ENCODE measurements around the gene ZNF12.
"Not testable (repeated sequence)": the region's sequence is repeated elsewhere in the genome, so short reads cannot be mapped to it uniquely, and the experiment has no call there.

ZNF12 gene

DNA sequence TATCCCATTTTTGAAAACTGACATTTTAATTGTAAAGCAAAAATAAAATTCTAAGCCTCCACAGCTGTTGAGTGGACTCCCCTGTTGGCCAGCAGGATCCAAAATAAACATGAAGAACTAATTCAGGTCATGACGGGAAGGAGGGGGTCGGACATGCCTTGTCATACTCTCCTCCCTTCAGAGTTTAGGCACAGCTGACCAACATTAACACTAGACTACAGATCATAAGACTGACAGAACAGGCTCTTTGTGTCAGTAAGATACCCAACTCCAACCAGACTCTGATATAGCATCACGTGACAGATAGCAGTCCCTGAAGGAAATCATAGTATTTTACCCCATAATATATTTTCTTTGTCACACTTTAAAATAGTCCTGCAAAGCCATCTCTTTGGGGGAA lies 20.9 kb upstream of the ZNF12 start:
- DNase-seq (ENCODE audit: low read depth), result no peak
- H3K4me3 ChIP-seq (ENCODE audit: low read depth, low read length), result no peak overlapping the region
- TF ChIP-seq MYC (IDR thresholded peaks at IDR 0.05; ENCODE audit: low read depth, low read length) (no peak), POLR2A (IDR thresholded peaks at IDR 0.05; ENCODE audit: extremely low read depth, insufficient read length) (no peak)
- TF ChIP-seq, protein P1, sequence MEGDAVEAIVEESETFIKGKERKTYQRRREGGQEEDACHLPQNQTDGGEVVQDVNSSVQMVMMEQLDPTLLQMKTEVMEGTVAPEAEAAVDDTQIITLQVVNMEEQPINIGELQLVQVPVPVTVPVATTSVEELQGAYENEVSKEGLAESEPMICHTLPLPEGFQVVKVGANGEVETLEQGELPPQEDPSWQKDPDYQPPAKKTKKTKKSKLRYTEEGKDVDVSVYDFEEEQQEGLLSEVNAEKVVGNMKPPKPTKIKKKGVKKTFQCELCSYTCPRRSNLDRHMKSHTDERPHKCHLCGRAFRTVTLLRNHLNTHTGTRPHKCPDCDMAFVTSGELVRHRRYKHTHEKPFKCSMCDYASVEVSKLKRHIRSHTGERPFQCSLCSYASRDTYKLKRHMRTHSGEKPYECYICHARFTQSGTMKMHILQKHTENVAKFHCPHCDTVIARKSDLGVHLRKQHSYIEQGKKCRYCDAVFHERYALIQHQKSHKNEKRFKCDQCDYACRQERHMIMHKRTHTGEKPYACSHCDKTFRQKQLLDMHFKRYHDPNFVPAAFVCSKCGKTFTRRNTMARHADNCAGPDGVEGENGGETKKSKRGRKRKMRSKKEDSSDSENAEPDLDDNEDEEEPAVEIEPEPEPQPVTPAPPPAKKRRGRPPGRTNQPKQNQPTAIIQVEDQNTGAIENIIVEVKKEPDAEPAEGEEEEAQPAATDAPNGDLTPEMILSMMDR (IDR thresholded peaks at IDR 0.05; ENCODE audit: low read depth, low read length), result no peak
- TF ChIP-seq, protein P2, sequence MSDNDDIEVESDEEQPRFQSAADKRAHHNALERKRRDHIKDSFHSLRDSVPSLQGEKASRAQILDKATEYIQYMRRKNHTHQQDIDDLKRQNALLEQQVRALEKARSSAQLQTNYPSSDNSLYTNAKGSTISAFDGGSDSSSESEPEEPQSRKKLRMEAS (IDR thresholded peaks at IDR 0.05; ENCODE audit: low read depth, low read length), result no peak

DNA sequence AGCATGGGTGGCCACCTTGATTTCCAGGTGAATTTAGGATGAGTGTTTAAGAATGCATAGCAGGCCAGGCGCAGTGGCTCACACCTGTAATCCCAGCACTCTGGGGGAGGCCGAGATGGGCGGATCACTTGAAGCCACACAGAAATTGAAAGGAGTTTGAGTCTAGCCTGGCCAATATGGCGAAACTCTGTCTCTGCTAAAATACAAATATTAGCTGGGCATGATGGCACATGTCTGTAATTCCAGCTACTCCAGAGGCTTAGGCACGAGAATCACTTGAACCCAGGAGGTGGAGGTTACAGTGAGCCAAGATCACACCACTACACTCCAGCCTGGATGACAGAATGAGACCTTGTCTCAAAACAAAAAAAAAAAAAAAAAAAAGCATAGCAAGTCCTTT lies 19.6 kb upstream of the ZNF12 start:
- not testable (repeated sequence) for H3K4me3 ChIP-seq (ENCODE audit: low read depth, low read length); DNase-seq (ENCODE audit: low read depth)

DNA sequence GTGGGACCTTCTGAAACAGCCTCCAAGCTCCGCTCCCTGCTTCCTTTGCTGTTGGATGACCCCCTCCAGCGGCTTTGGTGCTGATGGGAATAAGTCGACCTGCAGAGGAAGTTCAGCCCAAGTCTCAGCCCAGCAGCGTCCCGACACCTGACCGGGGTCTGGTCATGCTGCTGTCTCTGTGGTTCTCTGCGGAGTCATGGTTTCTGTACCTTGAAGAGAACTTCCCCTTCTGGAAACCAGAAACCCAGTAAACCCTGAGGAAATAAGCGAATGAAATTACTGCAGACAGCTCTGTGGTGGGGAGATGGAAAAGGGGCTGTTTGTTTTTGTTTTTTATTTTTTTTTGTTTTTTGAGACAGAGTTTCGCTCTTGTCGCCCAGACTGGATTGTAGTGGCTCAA lies 18.3 kb upstream of the ZNF12 start:
- H3K4me3 ChIP-seq (ENCODE audit: low read depth, low read length), result no peak overlapping the region
- peak; percentile 84 for DNase-seq (ENCODE audit: low read depth)
- TF ChIP-seq, protein P1 (IDR thresholded peaks at IDR 0.05; ENCODE audit: low read depth, low read length), result no peak
- TF ChIP-seq POLR2A (IDR thresholded peaks at IDR 0.05; ENCODE audit: extremely low read depth, insufficient read length), result no peak
- 0 out of 2 replicates have a peak, but pooled peaks have one; percentile 47 for TF ChIP-seq MYC (IDR thresholded peaks at IDR 0.05; ENCODE audit: low read depth, low read length)
- TF ChIP-seq, protein P2 (IDR thresholded peaks at IDR 0.05; ENCODE audit: low read depth, low read length), result no peak

DNA sequence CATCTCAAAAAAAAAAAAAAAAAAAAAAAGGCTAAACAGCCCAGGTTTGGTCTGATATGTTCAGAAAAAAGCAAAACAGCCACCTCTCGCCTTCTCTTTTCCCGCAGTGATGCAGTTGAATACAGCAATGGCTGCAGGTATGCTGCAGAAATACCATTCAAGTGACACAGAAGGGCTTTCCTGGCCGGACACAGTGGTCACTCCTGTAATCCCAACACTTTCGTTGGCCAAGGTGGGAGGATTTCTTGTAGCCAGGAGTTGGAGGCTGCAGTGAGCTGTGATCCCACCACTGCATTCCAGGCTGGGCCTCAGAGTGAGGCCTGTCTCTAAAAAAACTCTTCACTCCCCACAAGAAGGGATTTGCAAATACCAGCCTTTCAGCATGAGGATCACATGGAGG lies 17.6 kb upstream of the ZNF12 start:
- not testable (repeated sequence) for DNase-seq (ENCODE audit: low read depth); H3K4me3 ChIP-seq (ENCODE audit: low read depth, low read length)

DNA sequence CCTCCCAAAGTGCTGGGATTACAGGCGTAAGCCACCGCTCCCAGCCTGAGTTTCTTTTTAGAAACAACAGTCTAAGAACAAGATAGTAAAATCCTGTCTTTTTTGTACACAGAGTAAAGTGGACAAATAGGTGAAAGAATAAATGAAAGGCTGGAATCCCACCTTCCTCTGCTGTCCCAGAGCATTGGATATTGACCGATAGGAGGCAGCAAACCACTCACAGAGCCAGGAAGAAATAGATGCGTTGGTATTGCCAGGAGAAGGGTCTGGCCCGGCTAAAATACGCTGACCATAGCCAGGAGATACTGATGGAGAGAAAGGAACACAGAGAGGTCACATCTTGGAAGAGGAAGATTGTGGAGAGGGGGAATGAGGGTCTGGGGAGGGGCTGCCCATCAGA lies 11.4 kb upstream of the ZNF12 start:
- no peak overlapping the region for H3K4me3 ChIP-seq (ENCODE audit: low read depth, low read length)
- TF ChIP-seq, protein P2 (IDR thresholded peaks at IDR 0.05; ENCODE audit: low read depth, low read length), result no peak
- TF ChIP-seq POLR2A (IDR thresholded peaks at IDR 0.05; ENCODE audit: extremely low read depth, insufficient read length), result no peak
- no peak for TF ChIP-seq MYC (IDR thresholded peaks at IDR 0.05; ENCODE audit: low read depth, low read length)
- TF ChIP-seq, protein P1 (IDR thresholded peaks at IDR 0.05; ENCODE audit: low read depth, low read length), result peak; percentile 41
- peak; percentile 33 for DNase-seq (ENCODE audit: low read depth)

DNA sequence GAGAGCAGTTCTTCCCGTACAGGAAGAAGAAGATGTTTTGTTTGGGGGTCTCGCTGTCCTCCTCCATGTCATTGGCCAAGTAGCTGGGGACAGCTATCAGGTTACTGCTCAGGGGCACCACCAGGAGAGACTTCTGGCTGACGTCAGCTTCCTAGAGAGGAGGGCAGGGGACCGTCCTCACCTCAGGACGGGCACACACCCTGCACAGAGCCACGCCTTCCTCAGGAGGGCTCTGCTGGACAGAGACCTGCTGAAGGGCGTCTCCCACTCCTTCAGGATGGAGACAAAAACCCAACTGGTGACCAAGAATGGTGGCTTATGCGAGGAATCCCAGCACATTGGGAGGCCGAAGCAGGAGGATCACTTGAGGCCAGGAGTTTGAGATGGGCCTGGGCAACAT lies 9.2 kb upstream of the ZNF12 start:
- DNase-seq (ENCODE audit: low read depth); H3K4me3 ChIP-seq (ENCODE audit: low read depth, low read length): not testable (repeated sequence)

DNA sequence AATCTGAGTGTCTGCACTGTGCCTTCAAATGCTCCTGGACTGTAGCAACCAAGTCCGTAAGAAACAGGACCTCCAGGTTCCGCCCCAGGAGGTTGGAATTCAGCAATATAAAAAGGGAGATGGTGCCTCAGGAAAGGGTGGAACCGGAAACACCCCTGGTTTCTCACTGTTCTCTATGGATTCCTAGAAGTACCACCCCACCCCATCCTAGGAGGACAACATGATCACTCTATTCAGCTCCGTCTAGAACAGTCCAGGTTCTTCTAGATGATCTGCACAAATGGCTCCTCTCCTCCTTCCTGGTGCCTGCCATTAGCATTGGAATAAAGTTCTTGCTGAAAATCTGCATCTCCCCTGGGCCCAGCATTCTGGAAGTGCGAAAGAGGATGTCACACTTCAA lies 7.6 kb upstream of the ZNF12 start:
- DNase-seq (ENCODE audit: low read depth), result no peak
- TF ChIP-seq, protein P1 (IDR thresholded peaks at IDR 0.05; ENCODE audit: low read depth, low read length), result no peak
- TF ChIP-seq, protein P2 (IDR thresholded peaks at IDR 0.05; ENCODE audit: low read depth, low read length), result no peak
- TF ChIP-seq POLR2A (IDR thresholded peaks at IDR 0.05; ENCODE audit: extremely low read depth, insufficient read length), result no peak
- H3K4me3 ChIP-seq (ENCODE audit: low read depth, low read length), result no peak overlapping the region

DNA sequence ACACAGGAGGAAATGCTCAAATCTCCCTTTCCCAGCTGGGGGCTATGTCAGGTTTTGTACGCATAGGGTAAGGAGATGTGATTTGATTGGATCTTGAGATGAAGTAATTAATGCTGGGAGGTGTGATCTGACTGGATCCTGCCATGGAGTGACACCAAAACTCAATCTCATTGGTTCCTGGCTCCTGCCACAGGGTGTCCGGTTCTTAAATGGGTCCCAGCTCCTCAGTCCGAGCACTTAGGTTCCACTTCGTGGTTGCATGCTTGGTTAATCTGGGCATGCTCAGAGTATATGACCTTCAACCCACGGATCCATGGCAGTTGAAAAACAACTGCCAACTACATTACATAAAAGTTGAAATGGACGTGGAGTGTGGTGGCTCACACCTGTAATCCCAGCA lies 3.1 kb upstream of the ZNF12 start:
- TF ChIP-seq, protein P2 (IDR thresholded peaks at IDR 0.05; ENCODE audit: low read depth, low read length), result no peak
- TF ChIP-seq POLR2A (IDR thresholded peaks at IDR 0.05; ENCODE audit: extremely low read depth, insufficient read length) (no peak), MYC (IDR thresholded peaks at IDR 0.05; ENCODE audit: low read depth, low read length) (no peak)
- TF ChIP-seq, protein P1 (IDR thresholded peaks at IDR 0.05; ENCODE audit: low read depth, low read length), result no peak
- H3K4me3 ChIP-seq (ENCODE audit: low read depth, low read length), result no peak overlapping the region
- peak; percentile 66 for DNase-seq (ENCODE audit: low read depth)
